H1 (cell line): ENCODE measurements around the gene SH3GL1. TPM values are rescaled to one million over a fixed set of nuclear protein-coding genes. Genes with fewer than 3 reads are reported as not detected.

Experiments used
- CTCF ChIA-PET: fragments of 300-600 bp; sonication (Branson Sonifier 250); formaldehyde crosslinking; loops from one replicate; lab custom pipeline; 2021; ENCODE audit not compliant: partially characterized antibody; lab: Charles Lee
- POLR2A ChIA-PET: fragments of 300-600 bp; sonication (Branson Sonifier 250); formaldehyde crosslinking; loops from one replicate; lab custom pipeline; 2021; ENCODE audit warnings: inconsistent platforms; ENCODE audit not compliant: partially characterized antibody; lab: Charles Lee
- DNase-seq, 2 experiments: peaks; one replicate each; pipeline versions ENCODE4 v3.0.0 to v3.0.0-alpha.2; 2010 to 2022; ENCODE audit warnings: low spot score in 2 of 2, low read depth in 1 of 2, mixed read lengths in 1 of 2
- FAIRE-seq: peaks from 2 replicates; lab custom pipeline; 2011; peaks lifted over from hg19 to GRCh38; lab: Jason Lieb, UNC
- H2AFZ ChIP-seq: 2 replicates; pipeline ENCODE4 v1.8.1; 2012; ENCODE audit warnings: low read length, inconsistent platforms
- H2AK5ac ChIP-seq: 2 replicates; pipeline ENCODE4 v1.6.1; 2013; ENCODE audit warnings: low read depth, low read length
- H2BK120ac ChIP-seq: replicated peaks from 2 replicates; pipeline ENCODE3; 2013; ENCODE audit warnings: low read depth, low read length, inconsistent platforms
- H2BK12ac ChIP-seq: 2 replicates; pipeline ENCODE4 v1.6.1; 2013; ENCODE audit warnings: low read depth, low read length
- H2BK15ac ChIP-seq: 2 replicates; pipeline ENCODE4 v1.6.1; 2013; ENCODE audit warnings: low read length
- H2BK20ac ChIP-seq: 2 replicates; pipeline ENCODE4 v1.6.1; 2013; ENCODE audit warnings: low read length
- H2BK5ac ChIP-seq: 2 replicates; pipeline ENCODE4 v1.6.1; 2013; ENCODE audit warnings: low read depth, low read length
- H3K14ac ChIP-seq: 2 replicates; pipeline ENCODE4 v1.6.1; 2013; ENCODE audit warnings: inconsistent platforms; ENCODE audit not compliant: insufficient read length
- H3K18ac ChIP-seq: 2 replicates; pipeline ENCODE4 v1.6.1; 2013; ENCODE audit warnings: low read length; ENCODE audit errors: extremely low read depth
- H3K23ac ChIP-seq: 2 replicates; pipeline ENCODE4 v1.6.1; 2013; ENCODE audit warnings: inconsistent platforms; ENCODE audit not compliant: insufficient read length
- H3K23me2 ChIP-seq: 2 replicates; pipeline ENCODE4 v1.6.1; 2013; ENCODE audit warnings: low read depth, low read length
- H3K27ac ChIP-seq: 2 replicates; pipeline ENCODE4 v1.6.1; 2011; ENCODE audit warnings: low read depth, low read length, inconsistent platforms
- H3K27me3 ChIP-seq, 4 experiments: replicated peaks in 1 of 4; 1 replicate in 1 of 4; 2 replicates in 3 of 4; pipeline versions ENCODE4 v1.6.1 to v1.8.1; 2011 to 2013; ENCODE audit warnings: low read length in 3 of 4, mild to moderate bottlenecking in 3 of 4, inconsistent platforms in 2 of 4, mixed read lengths in 2 of 4, moderate library complexity in 1 of 4; ENCODE audit not compliant: control insufficient read depth in 3 of 4, insufficient read depth in 3 of 4; ENCODE audit errors: extremely low read depth in 1 of 4
- H3K36me3 ChIP-seq, 4 experiments: 2 replicates each; pipeline versions ENCODE4 v1.6.1 to v1.8.1; 2011 to 2013; ENCODE audit warnings: mild to moderate bottlenecking in 4 of 4, low read length in 3 of 4, moderate library complexity in 2 of 4, control low read depth in 1 of 4, inconsistent platforms in 1 of 4; ENCODE audit not compliant: insufficient read depth in 4 of 4, control insufficient read depth in 2 of 4
- H3K4ac ChIP-seq: replicated peaks from 2 replicates; pipeline ENCODE3; 2013; ENCODE audit warnings: low read length, low read depth, mixed read lengths, inconsistent platforms; ENCODE audit not compliant: insufficient read length
- H3K4me1 ChIP-seq, 4 experiments: replicated peaks in 1 of 4; 1 replicate in 1 of 4; 2 replicates in 3 of 4; pipeline versions ENCODE4 v1.6.1 to v1.8.1; 2011 to 2013; ENCODE audit warnings: low read length in 3 of 4, inconsistent platforms in 2 of 4, mixed read lengths in 1 of 4; ENCODE audit not compliant: insufficient read depth in 4 of 4, control insufficient read depth in 3 of 4
- H3K4me2 ChIP-seq, 2 experiments: 2 replicates each; pipeline versions ENCODE4 v1.6.1 to v1.8.1; 2011 to 2013; ENCODE audit warnings: low read depth in 2 of 2, low read length in 2 of 2, control low read depth in 1 of 2, inconsistent platforms in 1 of 2, mild to moderate bottlenecking in 1 of 2; ENCODE audit not compliant: insufficient read depth in 1 of 2
- H3K4me3 ChIP-seq, 4 experiments: fragments of 200-600, 300-600 bp in 1 of 4; sonication (generic), shearing (Covaris generic), sonication (Bioruptor Twin) in 1 of 4; 2 replicates each; pipeline versions ENCODE4 v1.5.1 to v1.8.1; 2011 to 2016; ENCODE audit warnings: low read length in 4 of 4, low read depth in 3 of 4, control low read depth in 2 of 4, inconsistent platforms in 2 of 4, mild to moderate bottlenecking in 2 of 4, mixed read lengths in 1 of 4, moderate library complexity in 1 of 4; ENCODE audit not compliant: insufficient read depth in 2 of 4; ENCODE audit errors: extremely low read depth in 1 of 4
- H3K56ac ChIP-seq: replicated peaks from 2 replicates; pipeline ENCODE3; 2013; ENCODE audit warnings: low read depth, mild to moderate bottlenecking, mixed read lengths, low read length, inconsistent platforms; ENCODE audit not compliant: insufficient read length
- H3K79me1 ChIP-seq: 2 replicates; pipeline ENCODE4 v1.6.1; 2013; ENCODE audit warnings: low read depth, low read length, control low read depth
- H3K79me2 ChIP-seq, 2 experiments: 2 replicates each; pipeline versions ENCODE4 v1.6.1 to v1.8.1; 2012 to 2013; ENCODE audit warnings: low read length in 2 of 2, mild to moderate bottlenecking in 2 of 2, inconsistent platforms in 1 of 2; ENCODE audit not compliant: insufficient read depth in 2 of 2, control insufficient read depth in 1 of 2
- H3K9ac ChIP-seq, 4 experiments: replicated peaks in 1 of 4; 1 replicate in 1 of 4; 2 replicates in 3 of 4; pipeline versions ENCODE4 v1.6.1 to v1.8.1; 2011 to 2013; ENCODE audit warnings: low read depth in 3 of 4, low read length in 3 of 4, control low read depth in 2 of 4, mild to moderate bottlenecking in 2 of 4, moderate library complexity in 2 of 4, inconsistent platforms in 1 of 4; ENCODE audit errors: extremely low read depth in 1 of 4
- H3K9me3 ChIP-seq, 2 experiments: 2 replicates each; pipeline versions ENCODE4 v1.6.1 to v1.8.1; 2012 to 2013; ENCODE audit warnings: mild to moderate bottlenecking in 2 of 2, moderate library complexity in 2 of 2, control low read depth in 1 of 2, inconsistent platforms in 1 of 2, low read depth in 1 of 2, low read length in 1 of 2, mixed read lengths in 1 of 2; ENCODE audit not compliant: insufficient read depth in 2 of 2
- H4K20me1 ChIP-seq, 2 experiments: replicated peaks in 1 of 2; 2 replicates each; pipeline versions ENCODE3 to v1.8.1; 2011 to 2013; ENCODE audit warnings: inconsistent platforms in 2 of 2, low read length in 2 of 2, mild to moderate bottlenecking in 1 of 2; ENCODE audit not compliant: insufficient read depth in 2 of 2, control insufficient read depth in 1 of 2
- H4K5ac ChIP-seq: 2 replicates; pipeline ENCODE4 v1.6.1; 2013; ENCODE audit warnings: low read length, low read depth, mixed read lengths, inconsistent platforms; ENCODE audit not compliant: insufficient read length
- H4K8ac ChIP-seq: 2 replicates; pipeline ENCODE4 v1.8.0; 2013; ENCODE audit warnings: mild to moderate bottlenecking, moderate library complexity, low read length, inconsistent platforms; ENCODE audit not compliant: insufficient read depth; ENCODE audit errors: extremely low read depth
- H4K91ac ChIP-seq: replicated peaks from 2 replicates; pipeline ENCODE3; 2013; ENCODE audit warnings: low read length, mixed read lengths, inconsistent platforms; ENCODE audit not compliant: insufficient read length
- CHD1 ChIP-seq: IDR thresholded peaks from 2 replicates; pipeline ENCODE4 v1.6.1; 2012; ENCODE audit warnings: low read depth, low read length, improper control_type of control experiment
- EP300 ChIP-seq, 2 experiments: IDR thresholded peaks; 1 replicate in 1 of 2; 2 replicates in 1 of 2; pipeline ENCODE4 v1.6.1; 2011 to 2012; ENCODE audit warnings: low read depth in 2 of 2, low read length in 2 of 2, mild to moderate bottlenecking in 2 of 2, borderline replicate concordance in 1 of 2, inconsistent platforms in 1 of 2, moderate library complexity in 1 of 2
- EZH2 ChIP-seq: fragments of 200-600 bp; sonication (generic); IDR thresholded peaks from 2 replicates; pipeline ENCODE4 v1.7.1; 2012; ENCODE audit warnings: low read depth, mild to moderate bottlenecking, moderate library complexity, low read length, inconsistent platforms; ENCODE audit not compliant: severe bottlenecking
- HDAC2 ChIP-seq, 2 experiments: fragments of 300-600 bp in 1 of 2; sonication (generic) in 1 of 2; IDR thresholded peaks; 2 replicates each; pipeline ENCODE4 v1.6.1; 2011 to 2012; ENCODE audit warnings: low read depth in 2 of 2, low read length in 2 of 2, mild to moderate bottlenecking in 2 of 2, moderate library complexity in 2 of 2, borderline replicate concordance in 1 of 2, inconsistent platforms in 1 of 2
- SP2 ChIP-seq: IDR thresholded peaks from 2 replicates; pipeline ENCODE4 v1.6.1; 2012; ENCODE audit warnings: mild to moderate bottlenecking, low read length, inconsistent platforms
- TAF7 ChIP-seq: optimal IDR thresholded peaks from 2 replicates; pipeline ENCODE3; 2011; ENCODE audit warnings: low read depth, mild to moderate bottlenecking, inconsistent platforms, low read length, moderate library complexity, borderline replicate concordance
- TEAD4 ChIP-seq: IDR thresholded peaks from 2 replicates; pipeline ENCODE4 v1.6.1; 2012; ENCODE audit warnings: low read depth, low read length, inconsistent platforms, mixed read lengths
- USF2 ChIP-seq: IDR thresholded peaks from 2 replicates; pipeline ENCODE4 v1.6.1; 2011; ENCODE audit warnings: low read length, improper control_type of control experiment
- WGBS, 2 experiments: shearing (Covaris generic) in 1 of 2; methylation state at CpG; one replicate each; pipeline versions ENCODE4 v1.1.6 to v1.1.7; 2013 to 2015; ENCODE audit warnings: low lambda C conversion rate in 2 of 2, mixed read lengths in 2 of 2, inconsistent platforms in 1 of 2, low coverage in 1 of 2, missing lambda C conversion rate in 1 of 2; ENCODE audit not compliant: insufficient replicate concordance in 2 of 2, insufficient coverage in 1 of 2, insufficient read length in 1 of 2; ENCODE audit errors: extremely low coverage in 1 of 2, missing lambda C conversion rate in 1 of 2; 5-methylcytosine and 5-hydroxymethylcytosine counted together
- polyA plus RNA-seq, 7 experiments: library from polyadenylated mRNA; depleted of rRNA in 3 of 7; stranded (reverse) in 5 of 7; unstranded in 2 of 7; fragments of >200 nt in 5 of 7; fragments of 200-250 nt in 2 of 7; gene quantifications; 1 replicate in 5 of 7; 2 replicates in 1 of 7; 4 replicates in 1 of 7; pipeline versions ENCODE4 v1.2.1 to v1.2.3, GENCODE V29; 2011 to 2013; ENCODE audit warnings: missing spikeins in 2 of 7, mixed read lengths in 2 of 7
- total RNA-seq: library from RNA; stranded (reverse); fragmentation: NEBNext Ultra II Directional; extraction: Animal tissue kit (Norgen Biotek cat#: 25700); gene quantifications from 2 replicates; pipeline ENCODE4 v1.2.1, GENCODE V29; 2021
- TF ChIP-seq, protein P1 (sequence below): IDR thresholded peaks from 2 replicates; pipeline ENCODE4 v1.6.1; 2012; ENCODE audit warnings: inconsistent platforms

SH3GL1 gene
- total and polyA plus RNA-seq, 2 of the 8 experiments (the other 6 are each of a cell fraction or from before 2014, with no cell fraction given) = 81.5 to 102 TPM

DNA sequence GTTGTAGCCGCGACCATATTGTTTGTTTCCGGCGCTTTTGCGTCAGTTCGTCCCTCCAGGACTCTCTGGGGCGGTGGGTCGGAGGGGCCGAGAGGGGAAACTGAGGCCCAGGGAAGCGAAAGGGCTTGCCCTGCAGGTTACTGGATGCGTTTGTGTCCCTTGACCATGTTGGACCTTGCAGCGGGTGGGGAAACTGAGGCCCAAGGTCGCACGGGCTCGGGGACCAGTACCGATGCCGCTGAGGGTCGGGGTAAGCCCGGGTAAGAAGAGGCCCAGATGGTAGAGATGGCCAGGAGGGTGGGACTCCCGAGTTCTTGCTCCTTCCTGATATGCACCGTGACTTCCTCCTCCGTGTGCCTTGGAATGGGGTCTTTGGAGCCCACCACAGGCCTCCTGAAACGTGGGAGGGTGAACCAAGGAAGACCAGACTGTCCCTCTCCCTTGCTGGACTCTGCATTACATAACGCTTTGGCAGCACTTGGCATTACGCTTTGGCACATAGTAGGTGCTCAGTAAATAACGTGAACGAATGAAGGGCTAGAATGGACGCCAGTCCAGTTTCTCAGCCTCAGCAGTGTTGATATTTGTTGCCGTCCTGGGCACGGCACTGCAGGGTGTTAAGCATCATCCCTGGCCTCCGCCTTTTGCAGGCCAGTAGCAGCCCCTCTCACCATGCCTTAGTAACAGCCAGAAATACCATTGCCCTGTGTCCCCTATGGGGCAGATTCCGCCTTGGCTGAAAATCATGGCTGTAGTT lies 2.8 kb upstream of the SH3GL1 start:
- H3K79me1 ChIP-seq = peaks cover 12% of the 10 kb centered on the region
- H4K5ac ChIP-seq = peak overlapping the region; percentile 57
- no peak overlapping the region for H2BK15ac ChIP-seq
- peak overlapping the region; percentile 47 for H3K4ac ChIP-seq
- H3K14ac ChIP-seq = peak overlapping the region; percentile 37
- H3K9me3 ChIP-seq = no peaks in the 10 kb centered on the region
- H3K27ac ChIP-seq = peak overlapping the region; percentile 94
- DNase-seq (no peak), FAIRE-seq (no peak)
- no peak overlapping the region for H3K23ac ChIP-seq
- peak overlapping the region; percentile 99 to 100 for H3K4me2 ChIP-seq
- peak overlapping the region; percentile 95 for H3K18ac ChIP-seq
- peak overlapping the region; percentile 98 to 100 (median 99) for H3K9ac ChIP-seq
- no peak overlapping the region for H2BK120ac ChIP-seq
- no peaks in the 10 kb centered on the region for H3K27me3 ChIP-seq
- H2BK20ac ChIP-seq = no peak overlapping the region
- WGBS, 2 experiments = 14% methylated on average over 29 of the region's 32 CpGs; no CpG with 5 or more reads in 1 of the 2 experiments
- H3K4me1 ChIP-seq = peaks cover 2 to 13% (median 4%) of the 10 kb centered on the region in 4 experiments; a peak in 5 of 7 replicates
- no peak overlapping the region for H2AFZ ChIP-seq
- ChIA-PET CTCF (interaction anchor here (1.3 to 3.3 kb wide), 4 partner anchors 28 to 136 kb away, joined by 4 to 16 read pairs (median 6); no protein-coding TSS in a partner anchor), POLR2A (interaction anchor here (1.2 to 49.6 kb wide), 6 partner anchors 9 to 111 kb away, joined by 3 to 1590 read pairs (median 4); partner anchors contain the start of gene UBXN6)
- H2BK12ac ChIP-seq = peak overlapping the region; percentile 87
- H3K4me3 ChIP-seq = peak overlapping the region; percentile 67 to 98 (median 96)
- H4K20me1 ChIP-seq = peaks cover 18 to 20% of the 10 kb centered on the region in 2 experiments
- peak overlapping the region; percentile 82; the same call in 1 of the 2 replicates for H4K8ac ChIP-seq
- peak overlapping the region; percentile 14 for H4K91ac ChIP-seq
- H2BK5ac ChIP-seq = peak overlapping the region; percentile 93
- H3K56ac ChIP-seq = peak overlapping the region; percentile 34
- H3K36me3 ChIP-seq = peaks cover 0 to 13% (median 3%) of the 10 kb centered on the region in 4 experiments; a peak in 3 of 8 replicates
- H3K79me2 ChIP-seq = peaks cover 40 to 70% of the 10 kb centered on the region in 2 experiments
- peaks cover 12% of the 10 kb centered on the region for H3K23me2 ChIP-seq
- peak overlapping the region; percentile 99 for H2AK5ac ChIP-seq
- TF ChIP-seq, protein P1, sequence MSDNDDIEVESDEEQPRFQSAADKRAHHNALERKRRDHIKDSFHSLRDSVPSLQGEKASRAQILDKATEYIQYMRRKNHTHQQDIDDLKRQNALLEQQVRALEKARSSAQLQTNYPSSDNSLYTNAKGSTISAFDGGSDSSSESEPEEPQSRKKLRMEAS = 0 out of 2 replicates have a peak, but pooled peaks have one; percentile 16
- TF ChIP-seq USF2 (no peak), HDAC2 (IDR thresholded peaks at IDR 0.05; ENCODE audit: borderline replicate concordance in 1 of 2, low read depth in 2 of 2, low read length in 2 of 2) (no peak), CHD1 (0 out of 2 replicates have a peak, but pooled peaks have one; percentile 50), SP2 (no peak), EZH2 (no peak), EP300 (IDR thresholded peaks at IDR 0.05; ENCODE audit: borderline replicate concordance in 1 of 2, low read depth in 2 of 2, low read length in 2 of 2) (no peak), TEAD4 (no peak), TAF7 (no peak)
